ENCODE measurements around the gene ABHD8.
A peak's percentile ranks its signal among the peaks of the same experiment; 100 is the strongest.
"Not testable (repeated sequence)": the region's sequence is repeated elsewhere in the genome, so short reads cannot be mapped to it uniquely, and the experiment has no call there.

Gene ABHD8

DNA sequence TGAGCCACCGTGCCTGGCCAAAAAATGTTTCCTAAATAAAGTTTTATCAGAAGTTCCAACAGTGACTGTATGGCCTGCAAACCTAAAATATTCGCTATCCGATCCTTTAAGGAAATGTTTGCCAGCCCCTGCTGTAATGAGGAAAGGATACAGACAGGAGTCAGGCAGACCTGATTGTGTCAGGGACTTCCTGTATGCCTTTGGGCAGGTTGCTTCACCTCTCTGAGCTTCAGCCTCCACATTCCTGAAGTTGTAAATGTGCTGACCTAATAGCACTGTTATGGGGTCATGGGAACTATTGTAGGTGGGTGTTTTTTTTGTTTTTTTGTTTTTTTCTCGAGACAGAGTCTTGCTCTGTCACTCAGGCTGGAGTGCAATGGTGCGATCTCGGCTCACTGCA is 6.2 kb downstream of the ABHD8 start:
- DNase-seq (ENCODE audit: low read depth), result no peak

DNA sequence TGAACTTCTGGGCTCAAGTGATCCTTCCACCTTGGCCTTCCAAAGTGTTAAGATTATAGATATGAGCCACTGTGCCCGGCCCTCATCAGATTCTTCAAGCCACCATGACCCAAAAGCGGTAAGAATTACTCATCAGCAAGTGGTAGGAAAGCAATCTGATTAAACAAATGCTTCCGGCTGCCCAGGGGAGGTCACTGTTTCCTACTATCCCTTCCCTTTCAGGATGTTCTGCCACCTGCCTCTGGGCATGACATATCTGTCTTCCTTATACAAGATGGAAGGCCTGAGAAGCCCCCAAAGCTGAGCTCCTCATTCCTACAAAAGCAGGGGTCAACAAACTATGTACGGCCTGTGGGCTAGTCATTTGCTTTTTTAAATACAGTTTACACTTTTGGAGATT is 7.0 kb downstream of the ABHD8 start:
- DNase-seq (ENCODE audit: low read depth), result no peak

DNA sequence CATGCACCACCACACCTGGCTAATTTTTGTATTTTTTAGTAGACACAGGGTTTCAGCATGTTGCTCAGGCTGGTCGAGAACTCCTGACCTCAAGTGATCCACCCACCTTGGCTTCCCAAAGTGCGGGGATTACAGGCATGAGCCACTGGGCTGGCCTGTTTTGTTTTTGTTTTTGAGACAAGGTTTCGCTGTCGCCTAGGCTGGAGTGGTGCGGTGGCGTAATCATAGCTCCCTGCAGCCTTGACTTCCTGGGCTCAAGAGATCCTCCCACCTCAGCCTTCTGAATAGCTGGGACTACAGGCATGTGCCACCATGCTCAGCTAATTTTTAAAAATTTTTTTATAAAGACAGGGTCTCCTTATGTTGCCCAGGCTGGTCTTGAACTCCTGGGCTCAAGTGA is 7.7 kb downstream of the ABHD8 start:
- not testable (repeated sequence) for DNase-seq (ENCODE audit: low read depth)

DNA sequence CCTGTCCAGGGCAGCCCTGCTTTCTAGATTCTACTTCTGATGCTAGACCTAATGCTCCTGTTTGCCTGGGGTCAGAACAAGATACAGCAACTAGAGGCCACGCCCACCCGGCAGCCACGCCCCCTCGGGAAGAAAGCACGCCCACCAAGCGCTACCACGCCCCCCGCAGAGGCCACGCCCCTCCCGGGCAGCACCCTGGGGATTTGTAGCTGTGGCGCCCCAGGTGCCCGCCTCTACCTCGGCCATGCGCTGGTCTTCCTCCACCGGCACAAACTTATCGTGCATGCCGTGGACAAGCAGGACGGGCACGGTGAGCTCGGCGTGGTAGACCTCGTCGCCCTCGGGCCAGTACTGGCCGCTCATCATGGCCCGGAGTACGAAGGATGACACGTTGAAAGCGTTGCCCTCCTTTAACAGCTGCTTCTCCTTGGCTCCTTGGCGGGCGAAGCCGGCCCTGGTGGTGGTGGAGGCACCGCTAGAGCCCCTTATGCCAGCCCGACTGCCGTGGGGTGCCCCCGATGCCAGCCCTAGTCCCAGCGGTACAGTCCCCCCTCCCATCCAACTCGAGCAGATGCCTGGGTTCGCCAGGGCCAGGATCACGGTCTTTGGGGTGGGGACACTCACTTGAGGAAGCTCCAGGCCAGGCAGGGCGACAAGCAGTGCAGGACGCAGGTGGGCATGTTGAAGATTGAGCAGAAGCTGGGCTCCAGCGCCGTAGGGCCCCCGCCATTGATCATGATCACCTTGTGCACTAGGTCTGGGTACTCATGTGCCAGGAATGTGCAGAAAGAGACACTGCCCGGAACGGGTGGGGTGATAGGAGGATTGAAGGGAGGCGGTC is 9.0 kb downstream of the ABHD8 start:
- no peak for DNase-seq (ENCODE audit: low read depth)

DNA sequence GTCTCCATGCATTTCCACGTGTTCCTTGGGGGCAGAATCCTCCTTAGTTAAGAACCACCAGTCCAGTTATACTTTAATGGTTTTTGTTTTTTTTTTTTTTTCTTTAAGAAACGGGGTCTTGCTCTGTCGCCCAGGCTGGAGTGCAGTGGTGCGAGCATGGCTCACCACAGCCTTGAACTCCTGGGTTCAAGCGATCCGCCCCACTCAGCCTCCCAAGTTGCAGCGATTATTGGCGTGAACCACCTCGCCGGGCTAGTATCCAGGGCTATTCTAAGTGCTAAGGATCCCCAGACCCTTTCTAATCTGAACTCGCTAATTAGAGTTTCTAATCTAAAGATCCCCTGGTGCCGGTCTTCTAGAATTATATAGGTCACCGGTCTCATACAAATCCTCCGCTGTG is 9.6 kb downstream of the ABHD8 start:
- DNase-seq (ENCODE audit: low read depth), result no peak

DNA sequence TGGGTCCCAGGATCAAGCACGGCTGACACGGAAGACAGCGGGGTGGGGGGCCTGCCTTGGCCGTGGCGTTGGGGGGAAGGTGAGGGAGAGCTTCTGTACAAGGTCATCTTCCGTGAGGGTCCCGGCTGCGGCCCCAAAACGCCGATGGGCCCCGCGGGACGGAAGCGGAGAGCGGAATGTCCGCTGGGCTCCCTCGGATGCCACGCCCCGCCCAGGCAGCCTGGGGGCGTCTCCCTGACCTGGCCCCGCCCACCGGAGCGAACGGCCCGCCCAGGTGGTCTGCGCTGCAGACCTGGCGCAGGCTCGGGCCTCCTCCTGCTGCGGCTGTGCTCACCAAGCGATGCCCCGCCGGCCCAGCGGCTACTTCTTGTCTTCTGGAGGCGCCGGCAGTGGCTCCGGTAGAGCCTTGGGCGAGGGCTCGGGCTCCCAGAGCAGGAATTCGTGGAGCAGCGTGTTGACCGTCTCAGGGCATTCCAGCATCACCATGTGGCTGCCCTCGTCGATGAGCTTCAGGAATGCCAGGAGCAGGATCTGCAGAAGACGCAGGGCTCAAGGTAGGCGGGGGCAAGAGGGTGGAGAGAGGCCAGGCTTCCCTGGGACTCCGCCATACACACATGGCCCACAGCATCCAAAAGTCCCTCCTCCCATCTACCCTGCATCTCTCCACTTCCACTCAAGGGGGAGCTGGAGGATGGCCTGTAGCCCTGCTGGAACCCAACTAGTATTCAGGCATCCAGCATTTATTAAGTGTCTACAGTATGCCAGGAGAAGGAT is 10.7 kb downstream of the ABHD8 start:
- peak; percentile 85 for DNase-seq (ENCODE audit: low read depth)

DNA sequence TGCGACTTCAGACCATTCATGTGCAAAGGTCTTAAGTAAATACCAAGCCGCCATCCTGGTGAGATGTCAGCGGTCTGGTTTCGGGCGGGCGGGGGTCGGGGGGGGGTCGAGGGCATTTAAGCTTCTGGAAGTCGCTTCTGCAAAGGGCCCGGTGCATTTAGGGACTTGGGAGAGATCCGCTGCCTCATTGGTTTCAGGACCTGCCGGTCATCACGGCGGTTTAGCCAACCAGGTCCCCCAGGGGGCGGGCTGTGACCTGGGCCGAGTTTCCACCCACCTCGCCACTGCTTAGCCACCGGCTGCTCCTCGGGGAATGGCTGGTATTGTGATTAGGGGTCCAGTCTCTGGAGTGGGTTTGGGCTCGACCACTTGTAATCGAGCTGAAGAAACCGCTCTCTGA is 13.7 kb downstream of the ABHD8 start:
- DNase-seq (ENCODE audit: low read depth), result peak; percentile 55

DNA sequence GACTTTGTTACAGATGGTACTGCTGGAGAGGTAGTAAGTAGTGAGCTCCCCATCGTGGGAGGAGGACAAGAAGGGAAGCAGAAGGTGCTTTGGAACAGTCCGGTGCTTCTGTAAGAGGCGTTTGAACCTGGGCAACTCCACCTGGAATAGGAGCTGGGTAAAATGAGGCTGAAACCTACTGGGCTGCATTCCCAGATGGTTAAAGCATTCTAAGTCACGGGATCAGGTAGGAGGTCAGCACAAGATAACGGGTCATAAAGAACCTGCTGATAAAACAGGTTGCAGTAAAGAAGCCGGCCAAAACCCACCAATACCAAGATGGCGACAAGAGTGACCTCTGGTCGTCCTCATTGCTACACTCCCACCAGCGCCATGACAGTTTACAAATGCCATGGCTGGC is 16.5 kb downstream of the ABHD8 start:
- no peak for DNase-seq (ENCODE audit: low read depth)

DNA sequence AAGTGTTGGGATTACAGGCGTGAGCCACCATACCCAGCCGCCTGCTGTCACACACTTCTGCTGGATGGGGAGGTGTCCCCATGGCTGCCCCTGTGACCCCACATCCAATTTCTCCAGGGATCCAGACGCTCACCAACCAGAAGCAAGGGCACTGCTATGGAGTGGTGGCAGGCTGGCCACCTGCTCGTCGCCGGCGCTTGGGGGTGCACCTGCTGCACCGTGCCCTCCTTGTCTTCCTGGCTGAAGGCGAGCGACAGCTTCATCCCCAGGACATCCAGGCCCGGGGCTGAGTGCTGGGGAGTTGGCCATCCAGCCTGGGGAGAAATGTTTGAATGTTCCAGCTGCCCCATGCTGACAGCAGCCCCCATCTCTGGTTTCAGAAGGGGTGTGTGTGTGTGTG is 17.0 kb downstream of the ABHD8 start:
- no peak for DNase-seq (ENCODE audit: low read depth)

DNA sequence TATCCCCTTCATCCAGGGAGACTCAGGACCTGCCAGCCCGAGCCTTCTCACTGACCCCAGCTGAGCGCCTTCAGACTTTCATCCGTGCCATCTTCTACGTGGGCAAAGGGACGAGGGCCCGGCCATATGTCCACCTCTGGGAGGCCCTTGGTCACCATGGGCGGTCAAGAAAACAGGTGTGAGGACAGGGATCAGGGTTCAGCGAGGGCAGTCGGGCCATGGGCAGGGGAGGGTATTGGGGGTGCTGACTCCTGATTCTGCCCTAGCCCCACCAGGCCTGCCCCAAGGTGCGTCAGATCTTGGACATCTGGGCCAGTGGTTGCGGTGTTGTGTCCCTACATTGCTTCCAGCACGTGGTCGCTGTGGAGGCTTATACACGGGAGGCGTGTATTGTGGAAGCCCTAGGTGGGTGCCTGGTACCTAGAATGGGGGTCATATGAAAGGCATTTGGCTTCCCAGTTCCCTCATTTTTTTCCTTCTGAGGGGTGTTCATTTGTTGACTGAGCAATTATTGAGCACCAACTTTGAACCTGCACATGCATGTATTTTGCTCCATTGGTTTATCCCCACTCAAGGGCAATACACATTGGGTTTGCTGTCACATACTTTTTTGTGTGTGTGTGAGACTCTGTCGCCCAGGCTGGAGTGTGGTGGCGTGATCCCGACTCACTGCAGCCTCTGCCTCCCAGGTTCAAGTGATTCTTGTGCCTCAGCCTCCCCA is 17.6 kb downstream of the ABHD8 start:
- no peak for DNase-seq (ENCODE audit: low read depth)

DNA sequence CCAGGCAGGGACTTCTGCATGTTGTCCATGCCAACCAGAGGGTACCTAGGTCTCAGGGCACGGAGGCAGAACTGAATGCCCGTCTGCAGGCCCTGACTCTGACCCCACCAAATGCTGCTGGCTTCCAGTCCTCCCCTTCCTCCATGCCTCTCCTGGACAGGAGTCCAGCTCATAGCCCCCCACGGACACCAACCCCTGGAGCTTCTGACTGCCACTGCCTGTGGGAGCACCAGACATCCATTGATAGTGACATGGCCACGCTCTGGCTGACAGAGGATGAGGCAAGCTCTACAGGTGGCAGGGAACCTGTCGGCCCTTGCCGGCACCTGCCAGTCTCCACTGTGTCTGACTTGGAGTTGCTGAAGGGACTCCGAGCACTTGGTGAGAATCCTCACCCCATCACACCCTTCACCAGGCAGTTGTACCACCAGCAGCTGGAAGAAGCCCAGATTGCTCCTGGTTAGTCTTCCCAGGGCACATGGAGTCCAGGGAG is 19.7 kb downstream of the ABHD8 start:
- no peak for DNase-seq (ENCODE audit: low read depth)

DNA sequence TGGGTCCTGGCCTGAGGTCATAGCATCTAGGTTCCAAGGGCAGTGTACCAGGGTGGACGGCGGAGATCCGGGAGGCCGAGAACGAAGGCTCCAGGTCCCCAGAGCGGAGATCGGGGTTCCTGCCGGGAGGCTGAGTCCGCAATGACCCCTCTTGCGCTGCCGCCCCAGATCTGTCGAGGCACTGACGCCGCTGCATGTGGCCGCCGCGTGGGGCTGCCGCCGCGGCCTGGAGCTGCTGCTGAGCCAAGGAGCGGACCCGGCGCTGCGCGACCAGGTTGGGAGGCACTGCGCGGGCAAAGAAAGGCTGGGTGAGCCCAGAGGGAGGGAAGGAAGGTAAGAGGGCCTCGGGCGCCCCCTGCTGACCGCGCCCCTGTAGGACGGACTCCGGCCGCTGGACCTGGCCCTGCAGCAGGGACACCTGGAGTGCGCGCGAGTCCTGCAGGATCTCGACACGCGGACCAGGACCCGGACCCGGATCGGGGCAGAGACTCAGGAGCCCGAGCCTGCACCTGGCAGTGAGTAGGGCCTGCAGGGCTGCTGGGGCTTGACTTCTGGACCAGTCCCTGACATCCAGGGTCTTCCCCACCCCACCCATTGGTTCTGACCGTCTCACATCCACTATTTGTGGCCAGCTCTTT is 20.6 kb downstream of the ABHD8 start:
- DNase-seq (ENCODE audit: low read depth), result peak; percentile 42

DNA sequence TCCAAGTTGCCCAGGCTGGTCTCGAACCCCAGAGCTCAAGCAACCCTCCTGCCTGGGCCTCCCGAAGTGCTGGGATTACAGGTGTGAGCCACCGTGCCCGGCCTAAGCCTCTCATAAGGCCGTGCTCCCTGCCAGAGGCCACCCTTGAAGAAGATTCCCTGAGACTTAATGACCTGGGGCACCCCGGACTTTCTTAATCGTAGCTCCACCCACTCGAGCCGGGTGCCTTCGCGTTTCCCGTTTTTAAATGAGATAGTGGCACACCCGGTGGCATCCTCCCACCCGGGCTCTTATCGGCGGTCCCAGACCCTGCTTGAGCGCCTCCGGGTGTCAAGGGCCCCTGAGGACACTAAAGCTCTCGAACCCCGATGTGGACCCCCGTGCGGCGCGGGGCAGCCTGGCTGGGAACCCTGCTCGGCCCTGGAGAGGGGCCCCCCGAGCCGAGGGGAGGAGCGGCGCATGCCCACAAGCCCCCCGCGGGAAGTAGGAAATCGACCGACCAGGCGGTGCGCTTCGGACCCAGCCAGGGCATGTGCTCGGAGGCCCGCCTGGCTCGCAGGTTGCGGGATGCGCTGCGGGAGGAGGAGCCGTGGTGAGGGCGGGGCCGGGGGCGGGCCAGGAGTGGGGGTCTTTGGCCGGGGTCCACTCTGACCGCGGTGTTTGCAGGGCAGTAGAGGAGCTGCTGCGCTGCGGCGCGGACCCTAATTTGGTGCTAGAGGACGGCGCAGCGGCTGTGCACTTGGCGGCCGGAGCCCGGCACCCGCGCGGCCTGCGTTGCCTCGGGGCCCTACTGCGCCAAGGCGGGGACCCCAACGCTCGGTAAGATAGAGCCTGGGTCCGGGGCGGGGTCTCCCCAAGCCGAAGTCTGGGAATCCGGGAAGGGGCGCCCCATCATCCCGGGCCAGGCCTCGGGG is 21.6 kb downstream of the ABHD8 start, which contains the start of gene ANKLE1:
ANKLE1 (plus strand) TSS at position 511 of the 914 bp plus-strand sequence; CDS start at position 531, 20 bp downstream.
- DNase-seq (ENCODE audit: low read depth), result no peak

DNA sequence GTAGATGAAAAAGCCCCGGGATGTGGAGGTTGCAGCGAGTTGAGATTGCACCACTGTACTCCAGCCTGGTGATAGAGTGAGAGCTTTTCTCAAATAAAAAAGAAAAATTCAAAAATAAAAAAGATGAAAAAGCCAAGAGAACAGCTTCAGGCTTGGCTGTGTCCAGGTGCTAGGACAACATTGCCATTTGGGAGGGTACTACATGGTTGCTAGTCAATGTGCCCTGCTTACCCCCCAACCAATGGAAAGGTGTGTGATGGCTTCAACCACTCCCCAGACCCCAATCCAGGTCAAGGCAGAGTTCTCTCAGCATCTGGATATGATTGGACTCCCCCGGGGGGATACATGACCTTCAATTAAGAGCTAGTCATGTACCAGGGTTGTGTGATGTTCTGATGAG is 23.8 kb downstream of the ABHD8 start:
- no peak for DNase-seq (ENCODE audit: low read depth)

DNA sequence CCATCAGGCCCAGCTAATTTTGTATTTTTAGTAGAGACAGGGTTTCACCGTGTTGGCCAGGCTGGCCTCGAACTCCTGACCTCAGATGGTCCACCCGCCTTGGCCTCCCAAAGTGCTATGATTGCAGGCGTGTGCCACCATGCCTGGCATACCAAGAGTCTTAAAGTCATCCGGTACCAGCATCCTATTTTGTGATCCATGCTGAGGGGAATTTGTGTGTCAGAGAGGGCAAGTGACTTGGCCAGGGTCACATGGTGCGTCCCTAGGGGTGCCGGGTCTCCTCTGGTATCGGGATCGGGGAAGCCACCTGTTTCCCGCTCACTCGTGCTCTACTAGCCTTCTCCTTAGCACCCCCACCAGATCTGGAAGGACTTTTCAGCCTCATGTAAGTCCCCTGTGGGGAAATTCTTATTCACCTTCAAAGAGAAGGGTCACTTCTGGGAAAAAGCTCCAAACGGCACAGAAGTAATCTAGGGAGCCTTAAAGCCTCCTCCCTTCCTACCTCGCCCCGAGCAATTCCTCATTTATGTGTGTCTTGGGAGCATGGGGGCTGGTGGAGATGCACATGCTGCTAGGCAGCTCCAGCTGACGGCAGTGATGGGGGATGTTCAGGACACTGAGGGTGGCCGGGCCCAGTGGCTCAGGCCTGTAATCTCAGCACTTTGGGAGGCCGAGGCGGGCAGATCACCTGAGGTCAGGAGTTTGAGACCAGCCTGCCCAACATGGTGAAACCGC is 27.6 kb downstream of the ABHD8 start:
- DNase-seq (ENCODE audit: low read depth), result no peak

DNA sequence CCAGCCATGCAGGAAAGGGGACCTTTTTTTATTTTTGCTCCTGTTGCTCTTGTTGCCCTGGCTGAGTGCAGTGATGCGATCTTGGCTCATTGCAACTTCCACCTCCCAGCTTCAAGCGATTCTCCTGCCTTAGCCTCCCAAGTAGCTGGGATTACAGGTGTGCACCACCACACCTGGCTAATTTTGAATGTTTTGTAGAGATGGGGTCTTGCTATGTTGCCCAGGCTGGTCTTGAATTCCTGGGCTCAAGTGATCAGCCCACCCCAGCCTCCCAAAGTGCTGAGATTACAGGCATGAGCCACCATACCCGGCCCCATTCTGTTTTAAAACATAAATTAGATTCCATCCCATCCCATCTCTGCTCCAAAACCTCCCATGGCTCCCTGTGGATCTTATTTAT is 28.3 kb downstream of the ABHD8 start:
- DNase-seq (ENCODE audit: low read depth), result not testable (repeated sequence)

DNA sequence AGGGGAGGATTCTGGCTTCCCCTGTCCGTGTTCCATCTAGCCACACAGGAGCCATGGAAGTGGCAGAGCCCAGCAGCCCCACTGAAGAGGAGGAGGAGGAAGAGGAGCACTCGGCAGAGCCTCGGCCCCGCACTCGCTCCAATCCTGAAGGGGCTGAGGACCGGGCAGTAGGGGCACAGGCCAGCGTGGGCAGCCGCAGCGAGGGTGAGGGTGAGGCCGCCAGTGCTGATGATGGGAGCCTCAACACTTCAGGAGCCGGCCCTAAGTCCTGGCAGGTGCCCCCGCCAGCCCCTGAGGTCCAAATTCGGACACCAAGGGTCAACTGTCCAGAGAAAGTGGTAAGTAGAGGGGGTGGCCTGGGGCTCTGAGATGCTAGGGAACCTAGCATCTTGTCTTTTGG is 34.5 kb downstream of the ABHD8 start:
- DNase-seq (ENCODE audit: low read depth), result no peak

DNA sequence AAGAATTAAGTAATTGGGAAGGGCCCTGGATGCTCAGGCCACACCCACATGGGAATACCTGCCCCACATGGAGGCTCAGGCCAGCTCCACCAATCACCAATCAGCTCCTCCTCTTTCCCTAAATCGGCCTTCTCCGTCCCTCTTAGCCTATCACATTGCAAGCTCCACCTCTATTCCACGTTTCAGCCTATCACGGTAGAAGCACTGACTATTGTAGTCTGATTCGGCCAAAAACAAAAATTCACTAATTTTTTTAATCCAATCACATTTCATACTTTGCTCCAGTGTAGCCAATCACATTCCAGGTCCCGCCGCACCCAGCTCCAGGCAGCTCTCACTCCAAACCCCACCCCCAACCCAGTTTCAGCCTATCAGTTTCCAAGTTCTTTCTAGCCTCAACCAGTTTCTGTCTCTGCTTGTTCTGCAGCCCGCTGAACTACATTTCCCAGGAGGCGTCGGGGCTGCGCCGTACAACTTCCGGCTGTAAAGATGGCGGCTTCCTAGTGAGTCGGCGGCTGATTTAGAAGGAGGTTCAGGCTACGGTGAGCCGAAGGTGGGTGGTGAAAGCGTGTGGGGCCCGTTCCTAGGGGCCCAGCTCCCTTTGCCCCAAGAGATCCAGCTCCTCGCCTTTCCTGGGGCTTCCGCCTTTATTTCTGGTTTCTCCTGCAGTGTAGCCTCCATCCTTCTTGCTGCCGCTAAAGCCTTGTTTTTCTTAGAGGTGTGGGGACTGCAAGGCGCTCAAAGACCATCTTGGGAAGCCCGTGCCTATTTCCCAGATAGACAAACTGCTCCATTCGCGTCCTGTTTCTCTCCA is 36.0 kb downstream of the ABHD8 start, which contains the start of gene BABAM1:
BABAM1 (plus strand) TSS at position 469 of the 814 bp plus-strand sequence. CDS start 1,364 bp downstream, outside the sequence.
- DNase-seq (ENCODE audit: low read depth), result peak; percentile 99

DNA sequence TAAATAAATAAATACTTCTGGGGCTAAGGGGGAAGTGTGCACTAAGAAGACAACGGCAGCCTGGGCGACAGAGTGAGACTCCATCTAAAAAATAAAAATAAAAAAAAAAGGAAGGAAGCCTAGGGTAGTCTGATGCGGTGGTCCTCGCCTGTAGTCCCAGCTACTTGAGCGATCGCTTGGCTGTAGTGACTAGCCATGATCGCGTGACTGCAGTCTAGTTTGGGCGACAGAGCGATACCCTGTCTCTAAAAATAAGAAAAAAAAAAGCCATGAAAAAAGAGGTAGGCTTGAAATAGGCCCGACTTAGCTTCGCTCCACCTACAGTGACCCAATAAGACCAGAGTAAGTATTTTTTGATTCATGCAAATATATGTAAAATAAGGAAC is 36.6 kb downstream of the ABHD8 start:
- no peak for DNase-seq (ENCODE audit: low read depth)

Measured in GM04504 (cell line).